ENCODE results near the gene PAX7. TPM values are rescaled to one million over a fixed set of nuclear protein-coding genes. Genes with fewer than 3 reads are reported as not detected.

Gene PAX7
- polyA plus RNA-seq, 10 donors, result 38.4 to 63.1 (median 43.3) TPM

DNA sequence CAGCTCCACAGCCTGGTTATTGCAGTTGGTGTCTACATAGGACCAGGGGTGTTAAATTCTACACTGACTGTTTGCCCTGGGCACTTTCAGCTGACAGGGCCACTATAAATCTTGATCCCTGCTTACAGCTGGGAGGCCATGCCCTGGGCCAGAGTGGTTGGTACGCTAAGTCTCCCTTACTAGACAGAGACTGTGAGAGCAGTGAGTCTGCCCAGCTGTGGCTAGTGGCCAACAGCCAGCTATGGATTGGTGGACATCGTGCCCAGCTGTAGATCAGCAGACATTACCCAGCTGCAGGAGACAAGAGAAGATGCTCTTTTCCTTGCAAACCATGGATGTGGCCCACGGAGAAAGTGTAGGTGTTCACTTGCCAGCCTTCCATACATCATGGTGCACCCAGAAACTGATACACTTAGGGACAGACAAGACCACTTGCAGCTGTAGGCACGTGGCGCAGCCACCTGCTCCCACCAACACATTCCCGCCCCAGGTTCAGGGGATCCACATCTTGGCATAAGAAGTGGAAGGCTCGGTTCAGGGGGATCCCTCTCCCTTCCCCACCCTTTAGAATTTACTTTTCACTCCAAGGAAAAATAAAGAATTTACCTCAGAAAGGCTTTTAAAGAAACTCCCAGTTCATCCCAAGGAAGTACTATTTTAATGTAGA, 16.4 kb upstream of the PAX7 start:
- peak in 1 of 3 donors; percentile 44 for DNase-seq

- no peak for DNase-seq
These were observed 11.8 kb upstream of the PAX7 start for GRCh38 chr1:18618546-18619466.

DNA sequence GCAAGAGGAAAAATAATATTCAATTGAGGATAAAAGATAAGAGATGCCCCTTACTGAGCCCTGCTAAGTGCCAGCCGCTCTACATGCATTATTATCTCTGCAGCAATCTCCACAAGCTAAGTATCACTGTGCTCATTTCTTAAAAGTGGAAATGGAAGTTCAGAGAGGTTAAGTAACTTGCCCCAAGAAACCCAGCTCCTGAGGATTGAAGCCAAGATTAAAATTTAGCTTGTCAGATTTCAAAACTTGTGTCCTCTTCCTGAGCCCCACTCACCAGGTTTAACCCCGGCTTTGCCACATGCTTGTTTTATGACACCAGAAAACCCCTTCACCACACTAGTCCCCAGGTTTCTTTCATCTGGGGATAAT, 11.2 kb upstream of the PAX7 start:
- DNase-seq, result no peak

GRCh38 chr1:18628511-18628910, 2.1 kb upstream of the PAX7 start:
- no peak for DNase-seq

GRCh38 chr1:18629659-18630510, 761 bp upstream of the PAX7 start:
- DNase-seq, result peak in 1 of 3 donors; percentile 23

GRCh38 chr1:18631496-18632217, 1.0 kb downstream of the PAX7 start:
- DNase-seq, result peak in 1 of 3 donors; percentile 54

GRCh38 chr1:18632218-18632588, 1.6 kb downstream of the PAX7 start:
- DNase-seq, result peak in 1 of 3 donors; percentile 44

DNA sequence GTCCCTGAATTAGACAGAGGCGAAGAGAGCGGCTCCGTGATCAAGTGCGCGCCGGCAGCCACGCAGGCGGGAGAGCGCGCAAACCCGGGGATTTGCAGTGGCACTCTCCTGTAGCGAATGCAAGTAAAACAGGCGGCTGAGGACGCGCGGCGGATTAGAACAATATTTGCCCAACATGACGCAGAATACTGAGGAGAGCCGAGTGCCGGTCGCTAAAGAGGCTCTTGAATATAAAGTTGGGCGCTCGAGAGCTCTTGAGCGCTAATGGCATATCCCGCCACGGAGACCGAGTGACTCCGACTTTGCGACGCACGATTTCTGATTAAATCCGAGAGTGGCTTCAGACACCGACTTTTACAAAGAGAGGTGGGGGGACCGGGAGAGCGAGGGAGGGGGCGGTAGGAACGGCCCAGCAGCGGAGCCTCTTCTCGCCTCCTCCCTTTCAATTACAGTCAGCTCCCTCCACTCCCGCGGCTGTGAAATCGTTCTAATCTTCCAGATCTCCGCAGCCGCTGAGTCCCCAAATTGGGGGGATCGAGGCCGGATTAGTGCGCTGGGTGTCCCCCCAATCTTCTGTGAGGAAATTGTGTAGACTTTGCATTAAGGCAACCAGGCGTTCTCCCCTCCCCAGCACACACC, 2.3 kb downstream of the PAX7 start:
- DNase-seq, result peak in 1 of 3 donors; percentile 72

- DNase-seq, result peak in 1 of 3 donors; percentile 73
These were observed 2.9 kb downstream of the PAX7 start for GRCh38 chr1:18633422-18634155.

DNA sequence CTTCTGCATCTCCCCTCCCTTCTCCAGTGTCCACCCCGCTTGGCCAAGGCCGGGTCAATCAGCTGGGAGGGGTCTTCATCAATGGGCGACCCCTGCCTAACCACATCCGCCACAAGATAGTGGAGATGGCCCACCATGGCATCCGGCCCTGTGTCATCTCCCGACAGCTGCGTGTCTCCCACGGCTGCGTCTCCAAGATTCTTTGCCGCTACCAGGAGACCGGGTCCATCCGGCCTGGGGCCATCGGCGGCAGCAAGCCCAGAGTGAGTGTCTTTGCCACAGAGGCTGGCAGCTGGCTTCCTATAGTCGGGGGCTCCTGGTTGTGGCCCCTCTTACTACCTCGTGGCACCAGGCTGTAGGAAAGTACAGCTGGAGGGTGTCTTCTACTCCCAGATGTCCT, 3.6 kb downstream of the PAX7 start:
- peak in 1 of 3 donors; percentile 30 for DNase-seq

DNA sequence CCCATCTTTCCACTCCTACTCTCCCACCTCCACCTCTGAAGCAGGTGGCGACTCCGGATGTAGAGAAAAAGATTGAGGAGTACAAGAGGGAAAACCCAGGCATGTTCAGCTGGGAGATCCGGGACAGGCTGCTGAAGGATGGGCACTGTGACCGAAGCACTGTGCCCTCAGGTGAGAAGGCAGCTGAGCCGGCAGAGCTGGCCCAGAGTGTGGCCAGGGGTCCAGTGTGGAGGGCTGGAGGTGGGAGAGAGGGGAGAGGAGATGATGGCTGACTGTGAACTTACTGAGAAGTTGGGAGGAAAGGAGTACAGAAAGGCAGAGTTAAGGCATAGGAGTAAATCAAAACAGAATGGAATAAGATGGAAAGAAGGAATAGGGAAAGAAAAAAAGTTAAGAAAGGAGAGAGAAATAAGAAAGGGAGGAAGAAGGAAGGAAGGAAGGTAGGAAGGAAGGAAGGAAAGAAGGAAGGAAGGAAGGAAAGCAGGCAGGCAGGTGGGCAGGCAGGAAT, 4.5 kb downstream of the PAX7 start:
- DNase-seq, result no peak

GRCh38 chr1:18635891-18636595, 5.4 kb downstream of the PAX7 start:
- peak in 1 of 3 donors; percentile 54 for DNase-seq

GRCh38 chr1:18636596-18637508, 6.2 kb downstream of the PAX7 start:
- peak in 1 of 3 donors; percentile 43 for DNase-seq

DNA sequence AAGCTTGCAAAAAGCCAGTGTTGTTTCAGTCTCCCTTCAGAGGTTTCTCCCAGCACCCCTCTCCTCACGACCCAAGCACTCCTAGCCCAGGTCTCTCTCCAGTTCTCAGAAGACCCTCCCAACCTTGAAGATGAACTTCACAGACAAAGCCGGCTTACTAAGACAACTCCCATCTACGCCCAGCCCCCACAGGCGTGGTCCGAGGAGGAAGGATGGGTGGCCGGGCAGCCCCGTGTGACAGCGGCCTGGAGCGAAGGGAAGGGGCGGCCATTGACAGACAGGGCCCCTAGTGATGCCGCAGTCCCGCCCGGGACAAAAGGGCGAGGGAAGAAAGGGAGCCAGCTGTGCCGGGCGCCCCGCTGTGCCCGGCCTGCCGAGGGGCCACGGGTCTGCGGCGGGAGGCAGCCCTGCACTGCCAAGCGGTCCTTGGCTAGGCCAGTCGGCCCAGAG, 6.9 kb downstream of the PAX7 start:
- DNase-seq, result peak in 1 of 3 donors; percentile 42

DNA sequence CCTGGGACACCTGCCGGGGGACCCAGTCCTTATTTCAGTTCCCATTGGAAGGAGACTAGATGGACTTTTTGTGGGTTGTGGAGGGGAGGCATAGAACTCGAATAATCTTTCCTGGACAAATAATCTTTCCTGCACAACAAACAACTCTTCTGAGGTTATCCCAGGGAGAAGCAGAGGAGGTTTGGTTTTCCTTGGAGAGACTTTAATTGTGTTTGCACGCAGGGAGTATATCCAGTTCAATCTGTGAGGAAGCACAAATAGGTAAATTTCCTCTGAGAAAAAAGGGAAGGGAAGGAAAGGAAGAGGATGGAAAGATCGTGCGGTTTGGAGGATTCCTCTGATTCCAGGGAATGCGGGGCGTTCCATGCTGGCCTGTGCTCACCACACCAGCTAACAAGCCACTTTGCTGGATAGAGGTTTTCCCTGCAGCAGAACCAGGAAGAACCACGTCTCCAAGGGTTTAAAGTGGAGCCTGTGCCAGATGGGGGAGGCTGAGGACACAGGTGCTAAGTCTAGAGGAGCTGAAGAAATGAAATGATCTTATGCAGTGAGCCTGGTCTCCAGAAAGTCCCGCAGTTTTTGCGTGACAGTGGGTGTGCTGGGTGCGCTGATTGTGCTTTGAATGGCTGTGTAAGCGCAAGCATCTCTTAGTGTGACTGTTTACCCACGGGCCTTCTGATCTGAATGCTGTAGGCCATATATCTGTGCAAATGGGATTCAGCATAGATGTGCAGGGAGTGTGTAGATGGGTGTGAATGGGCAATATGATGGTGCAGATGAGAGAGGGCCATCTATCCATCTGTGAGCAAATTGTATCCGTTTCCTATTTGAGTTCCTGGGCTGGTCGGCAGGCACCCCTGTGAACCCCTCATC, 7.6 kb downstream of the PAX7 start:
- DNase-seq, result peak in 1 of 3 donors; percentile 38

DNA sequence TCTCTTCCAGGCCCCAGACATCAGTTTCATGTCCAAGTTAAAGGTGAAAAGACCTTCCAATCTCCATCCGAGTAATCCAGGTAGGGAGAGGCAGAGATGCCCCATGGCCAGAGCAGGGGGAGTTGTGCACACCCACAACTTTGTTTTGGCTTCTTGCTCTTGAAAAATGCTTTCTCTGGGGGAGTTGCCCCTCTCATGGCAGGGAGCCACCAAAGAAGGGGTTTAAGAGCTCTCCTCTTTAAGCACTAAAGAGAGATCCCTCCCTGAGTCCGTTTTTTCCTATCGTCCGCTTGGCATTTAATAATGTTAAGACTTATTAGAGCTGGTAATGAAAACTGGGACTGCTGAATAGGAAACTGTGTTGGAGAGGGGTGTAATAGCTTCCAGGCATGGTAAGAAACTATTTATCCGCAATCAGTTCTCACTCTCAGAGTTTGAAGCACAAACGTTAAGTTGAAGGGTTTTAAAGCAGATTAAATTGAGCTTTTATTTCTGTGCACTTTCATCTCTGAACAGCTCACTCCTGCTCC, 8.3 kb downstream of the PAX7 start:
- peak in 1 of 3 donors; percentile 33 for DNase-seq

Measured in muscle of back (tissue), 11 donors.